C4-2B (cell line): ENCODE results near the gene HPCAL1.

Source experiments
- ZFX ChIP-seq: fragments of 450-650 bp; IDR thresholded peaks from 2 replicates; pipeline ENCODE4 v1.6.1; 2017
- TF ChIP-seq, protein P1 (sequence below): fragments of 450-650 bp; conservative IDR thresholded peaks from 2 replicates; pipeline ENCODE4 v1.5.1; 2017; ENCODE audit warnings: mild to moderate bottlenecking

DNA sequence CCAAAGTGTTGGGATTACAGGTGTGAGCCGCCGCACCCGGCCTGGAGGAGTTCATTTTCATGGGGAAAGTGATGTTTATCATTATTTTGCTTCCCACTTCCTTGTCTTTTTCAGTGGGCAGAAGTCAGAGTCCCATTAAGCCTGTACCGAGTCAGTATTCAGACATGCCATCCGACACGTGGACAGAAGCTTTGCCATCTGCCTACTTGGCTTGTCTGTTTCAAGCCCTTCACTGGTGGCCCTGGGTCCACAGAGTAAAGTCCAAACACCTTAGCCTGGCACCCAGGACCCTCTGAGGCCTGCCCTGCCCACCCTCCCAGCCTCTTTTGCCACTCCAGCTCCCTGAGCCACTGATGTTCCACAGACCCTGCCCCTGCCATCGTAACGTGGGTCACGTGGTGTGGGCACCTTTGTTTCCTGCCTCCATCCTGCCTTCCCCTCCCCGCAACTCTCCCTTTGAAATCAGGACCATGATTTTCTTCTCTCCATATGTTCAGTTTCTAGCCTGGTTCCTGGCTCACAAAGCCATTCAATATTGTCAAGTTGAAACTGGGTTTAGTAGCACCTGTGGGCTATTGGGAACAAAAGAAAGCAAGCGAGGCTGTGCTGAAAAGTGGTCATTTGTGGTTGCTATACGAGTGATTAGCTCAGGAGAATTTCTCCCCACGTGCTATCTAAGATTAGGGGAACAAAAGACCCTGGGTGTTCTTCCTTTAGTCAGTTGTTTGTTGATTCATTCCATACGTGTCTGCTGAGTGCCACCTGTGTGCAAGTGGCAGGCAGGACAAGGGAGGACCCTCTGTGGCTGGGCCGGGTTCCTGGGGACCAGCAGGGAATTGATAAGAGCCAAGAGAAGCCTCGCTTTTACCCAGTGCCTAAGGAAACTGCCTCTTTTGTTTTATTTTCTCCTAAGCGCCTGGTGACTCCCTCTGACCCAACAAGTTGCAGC lies 150.5 kb downstream of the HPCAL1 start:
- TF ChIP-seq, protein P1, sequence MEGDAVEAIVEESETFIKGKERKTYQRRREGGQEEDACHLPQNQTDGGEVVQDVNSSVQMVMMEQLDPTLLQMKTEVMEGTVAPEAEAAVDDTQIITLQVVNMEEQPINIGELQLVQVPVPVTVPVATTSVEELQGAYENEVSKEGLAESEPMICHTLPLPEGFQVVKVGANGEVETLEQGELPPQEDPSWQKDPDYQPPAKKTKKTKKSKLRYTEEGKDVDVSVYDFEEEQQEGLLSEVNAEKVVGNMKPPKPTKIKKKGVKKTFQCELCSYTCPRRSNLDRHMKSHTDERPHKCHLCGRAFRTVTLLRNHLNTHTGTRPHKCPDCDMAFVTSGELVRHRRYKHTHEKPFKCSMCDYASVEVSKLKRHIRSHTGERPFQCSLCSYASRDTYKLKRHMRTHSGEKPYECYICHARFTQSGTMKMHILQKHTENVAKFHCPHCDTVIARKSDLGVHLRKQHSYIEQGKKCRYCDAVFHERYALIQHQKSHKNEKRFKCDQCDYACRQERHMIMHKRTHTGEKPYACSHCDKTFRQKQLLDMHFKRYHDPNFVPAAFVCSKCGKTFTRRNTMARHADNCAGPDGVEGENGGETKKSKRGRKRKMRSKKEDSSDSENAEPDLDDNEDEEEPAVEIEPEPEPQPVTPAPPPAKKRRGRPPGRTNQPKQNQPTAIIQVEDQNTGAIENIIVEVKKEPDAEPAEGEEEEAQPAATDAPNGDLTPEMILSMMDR, result no peak
- TF ChIP-seq ZFX, result no peak
